Ramos (cell line): ENCODE data around the gene CIDEB.

Experiments used
- in situ Hi-C: fragments of 300-500 bp; cut with MboI; formaldehyde crosslinking; loops from one replicate; pipeline ENCODE4 v1.14.3; 2022; ENCODE audit warnings: low sequenced_read_pairs; ENCODE audit not compliant: unreplicated experiment

CIDEB gene

DNA sequence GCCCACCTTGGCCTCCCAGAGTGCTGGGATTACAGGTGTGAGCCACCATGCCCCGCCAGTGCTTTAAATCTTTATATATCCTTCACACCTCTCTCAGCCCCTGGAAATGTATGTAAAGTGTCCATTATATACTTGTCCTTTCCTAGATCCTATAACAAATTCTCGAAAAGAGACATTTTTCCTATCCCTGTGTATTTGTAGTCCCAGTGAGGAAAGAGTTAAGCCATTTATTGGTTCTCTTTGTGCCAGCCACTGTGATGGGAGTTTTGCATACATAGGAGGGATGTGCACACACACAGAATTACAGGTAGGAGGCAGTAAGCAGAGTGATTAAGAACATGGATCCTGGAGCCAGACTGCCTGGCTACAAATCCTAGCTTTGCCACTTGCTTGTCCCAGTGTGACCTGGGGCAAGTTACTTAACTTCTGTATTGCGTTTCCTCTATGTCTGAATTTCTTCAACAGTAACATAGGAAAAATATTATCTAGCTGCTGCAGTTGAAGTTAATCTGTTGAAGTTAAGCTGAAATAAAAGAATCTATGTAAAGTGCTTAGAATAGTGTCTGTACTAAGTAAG lies 34.3 kb downstream of the CIDEB start:
- in situ Hi-C loops: no loop called here

- in situ Hi-C loops: no loop called here
These were observed 35.3 kb downstream of the CIDEB start for GRCh38 chr14:24272467-24272866.

- in situ Hi-C loops: no loop called here
These were observed 35.9 kb downstream of the CIDEB start for GRCh38 chr14:24271834-24272263.

- in situ Hi-C loops: no loop called here
These were observed 36.5 kb downstream of the CIDEB start, which contains the start of gene RABGGTA for GRCh38 chr14:24271134-24271833. TSS of gene RABGGTA (minus strand) at chr14:24271597. CDS start at chr14:24271115, 482 bp downstream.

DNA sequence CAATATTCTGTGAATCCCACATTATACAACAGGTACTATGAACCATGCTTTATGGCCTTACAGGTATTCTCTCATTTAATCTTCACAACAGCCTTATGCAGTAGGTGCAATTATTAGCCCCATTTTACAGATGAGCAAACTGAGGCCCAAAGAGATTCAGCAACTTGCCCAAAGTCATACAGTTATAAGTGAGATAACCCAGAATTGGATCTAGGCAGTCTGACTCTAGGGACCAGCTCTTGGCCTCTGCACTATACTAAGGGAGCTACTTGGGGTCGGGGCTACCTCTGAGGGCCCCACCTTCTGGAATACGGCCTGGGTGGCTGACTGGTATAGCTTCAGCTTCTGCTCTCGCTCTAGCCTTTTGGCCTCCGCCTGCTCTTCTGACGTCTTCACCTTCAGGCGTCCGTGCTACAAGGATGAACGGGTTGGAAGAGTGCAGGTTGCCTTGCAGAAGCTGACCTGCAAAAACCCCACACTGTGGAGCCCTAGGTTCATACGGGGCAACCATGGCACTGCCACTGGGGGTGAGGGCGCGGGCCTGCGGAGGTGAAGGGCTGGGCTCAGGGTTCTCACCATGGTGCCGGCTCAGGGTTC lies 37.1 kb downstream of the CIDEB start:
- in situ Hi-C loops: no loop called here

- in situ Hi-C loops: no loop called here
These were observed 37.8 kb downstream of the CIDEB start for GRCh38 chr14:24269910-24270536.

- in situ Hi-C loops: no loop called here
These were observed 38.4 kb downstream of the CIDEB start for GRCh38 chr14:24269368-24269767.

DNA sequence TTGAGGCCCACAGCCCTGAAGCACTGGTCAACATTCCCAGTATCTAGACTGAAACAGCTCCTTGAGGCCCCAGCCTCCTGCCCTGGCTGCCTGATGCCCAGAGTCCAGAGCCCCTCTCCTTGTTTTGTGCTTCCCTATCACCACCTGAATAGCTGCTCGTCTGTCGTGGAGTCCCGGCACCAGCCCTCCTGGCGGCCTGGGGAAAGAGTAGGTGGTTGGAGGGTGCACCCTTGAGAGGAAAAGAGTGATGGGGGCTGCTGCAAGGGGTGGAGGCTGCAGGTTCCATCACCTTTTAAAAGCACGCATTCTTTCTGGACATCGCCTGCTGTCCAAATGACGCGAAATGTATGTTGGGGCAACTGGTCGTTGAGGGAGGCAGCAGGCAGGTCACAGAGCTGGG lies 39.6 kb downstream of the CIDEB start:
- in situ Hi-C loops: no loop called here

- in situ Hi-C loops: no loop called here
These were observed 40.3 kb downstream of the CIDEB start for GRCh38 chr14:24267516-24267915.

- in situ Hi-C loops: no loop called here
These were observed 41.2 kb downstream of the CIDEB start for GRCh38 chr14:24266344-24267244.

GRCh38 chr14:24264298-24264697 lies 43.5 kb downstream of the CIDEB start:
- in situ Hi-C loops: no loop called here

DNA sequence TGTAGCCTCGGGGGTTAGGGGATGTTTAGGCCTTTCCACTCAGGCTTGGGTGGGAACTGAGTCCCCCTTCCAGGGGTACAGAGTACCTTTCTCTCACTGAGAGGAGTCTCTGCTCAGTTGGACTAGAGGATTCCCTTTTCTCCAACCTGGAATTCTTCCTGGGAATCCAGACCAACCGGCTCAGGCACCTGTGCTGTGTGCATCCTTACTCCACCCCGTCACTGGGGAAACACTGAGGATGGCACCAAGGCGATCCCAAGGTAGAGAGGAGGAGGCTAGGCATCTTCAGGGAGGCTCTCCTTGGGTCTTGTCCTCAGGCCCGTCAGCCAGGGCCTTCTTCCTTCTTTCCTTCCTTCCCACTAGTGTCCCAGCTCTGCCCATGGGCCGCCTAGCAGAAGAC lies 43.9 kb downstream of the CIDEB start:
- in situ Hi-C loops: no loop called here

GRCh38 chr14:24262821-24263733 lies 44.7 kb downstream of the CIDEB start, which contains the start of gene TGM1:
TSS of gene TGM1 (minus strand) at chr14:24263177. CDS start at chr14:24262352, 825 bp downstream.
- in situ Hi-C loops: no loop called here

- in situ Hi-C loops: no loop called here
These were observed 45.8 kb downstream of the CIDEB start for GRCh38 chr14:24261969-24262327.

- in situ Hi-C loops: no loop called here
These were observed 46.4 kb downstream of the CIDEB start for GRCh38 chr14:24261256-24261968.

DNA sequence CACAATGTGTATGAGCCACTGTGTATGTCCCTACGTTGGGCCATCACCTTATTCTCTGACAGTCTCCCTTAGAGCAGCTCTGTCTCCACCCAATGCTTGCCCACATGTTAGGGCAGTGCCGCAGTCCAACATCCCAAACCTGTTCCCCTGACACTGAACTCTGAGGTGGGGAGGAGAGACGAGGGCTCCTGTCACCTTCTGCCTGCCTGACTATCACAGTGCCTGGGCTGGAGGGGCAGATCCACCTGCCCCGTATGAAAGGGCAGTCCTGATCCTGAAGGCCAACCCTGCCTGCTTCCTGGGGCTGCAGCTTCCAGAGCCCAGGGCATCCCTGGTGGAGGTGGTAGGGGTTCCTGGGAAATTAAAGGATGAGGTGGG lies 47.0 kb downstream of the CIDEB start:
- in situ Hi-C loops: no loop called here

GRCh38 chr14:24260026-24260779 lies 47.6 kb downstream of the CIDEB start:
- in situ Hi-C loops: no loop called here
